Neutrophil (primary cell): ENCODE results near the gene INPP5A.

Source experiments
- H3K27ac ChIP-seq: fragments of 200-600 bp; sonication (generic); 2 replicates; pipeline ENCODE4 v1.5.1; 2016; ENCODE audit warnings: mild to moderate bottlenecking, moderate library complexity
- H3K27me3 ChIP-seq: fragments of 200-600 bp; sonication (generic); 2 replicates; pipeline ENCODE4 v1.6.0; 2016; ENCODE audit warnings: mild to moderate bottlenecking
- H3K36me3 ChIP-seq: fragments of 200-600 bp; sonication (generic); 2 replicates; pipeline ENCODE4 v1.5.1; 2017
- H3K4me1 ChIP-seq, 2 experiments: fragments of 200-600 bp in 1 of 2; sonication (generic) in 1 of 2; 1 replicate in 1 of 2; 2 replicates in 1 of 2; pipeline versions ENCODE4 v1.5.1 to v1.6.1; 2013 to 2016; ENCODE audit warnings: low read depth in 1 of 2, low read length in 1 of 2, mild to moderate bottlenecking in 1 of 2, moderate library complexity in 1 of 2; ENCODE audit not compliant: control insufficient read depth in 1 of 2, insufficient read depth in 1 of 2
- H3K4me3 ChIP-seq, 2 experiments: fragments of 200-600 bp in 1 of 2; sonication (generic) in 1 of 2; 1 replicate in 1 of 2; 2 replicates in 1 of 2; pipeline ENCODE4 v1.5.1; 2013 to 2016; ENCODE audit warnings: low read depth in 1 of 2, low read length in 1 of 2, mild to moderate bottlenecking in 1 of 2, moderate library complexity in 1 of 2
- H3K9me3 ChIP-seq: fragments of 200-600 bp; sonication (generic); 2 replicates; pipeline ENCODE4 v1.5.1; 2016
- TF ChIP-seq, protein P1 (sequence below): fragments of 200-600 bp; sonication (generic); IDR thresholded peaks from 2 replicates; pipeline ENCODE4 v1.5.1; 2016; ENCODE audit warnings: antibody characterized with exemption

Gene INPP5A

GRCh38 chr10:132582771-132583170 is 45.2 kb downstream of the INPP5A start:
- no peak overlapping the region for H3K27ac ChIP-seq

GRCh38 chr10:132583456-132583855 is 45.9 kb downstream of the INPP5A start:
- Histone ChIP-seq H3K36me3 (no peaks in the 10 kb centered on the region), H3K4me1 (peaks cover 54 to 56% of the 10 kb centered on the region in 2 experiments), H3K27ac (no peak overlapping the region), H3K4me3 (no peak overlapping the region), H3K9me3 (no peaks in the 10 kb centered on the region), H3K27me3 (no peaks in the 10 kb centered on the region)
- TF ChIP-seq, protein P1, sequence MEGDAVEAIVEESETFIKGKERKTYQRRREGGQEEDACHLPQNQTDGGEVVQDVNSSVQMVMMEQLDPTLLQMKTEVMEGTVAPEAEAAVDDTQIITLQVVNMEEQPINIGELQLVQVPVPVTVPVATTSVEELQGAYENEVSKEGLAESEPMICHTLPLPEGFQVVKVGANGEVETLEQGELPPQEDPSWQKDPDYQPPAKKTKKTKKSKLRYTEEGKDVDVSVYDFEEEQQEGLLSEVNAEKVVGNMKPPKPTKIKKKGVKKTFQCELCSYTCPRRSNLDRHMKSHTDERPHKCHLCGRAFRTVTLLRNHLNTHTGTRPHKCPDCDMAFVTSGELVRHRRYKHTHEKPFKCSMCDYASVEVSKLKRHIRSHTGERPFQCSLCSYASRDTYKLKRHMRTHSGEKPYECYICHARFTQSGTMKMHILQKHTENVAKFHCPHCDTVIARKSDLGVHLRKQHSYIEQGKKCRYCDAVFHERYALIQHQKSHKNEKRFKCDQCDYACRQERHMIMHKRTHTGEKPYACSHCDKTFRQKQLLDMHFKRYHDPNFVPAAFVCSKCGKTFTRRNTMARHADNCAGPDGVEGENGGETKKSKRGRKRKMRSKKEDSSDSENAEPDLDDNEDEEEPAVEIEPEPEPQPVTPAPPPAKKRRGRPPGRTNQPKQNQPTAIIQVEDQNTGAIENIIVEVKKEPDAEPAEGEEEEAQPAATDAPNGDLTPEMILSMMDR, result no peak

More at GRCh38 chr10:132582771-132583170, 45.2 kb downstream of the INPP5A start:
- no peak overlapping the region for H3K4me3 ChIP-seq
- H3K4me1 ChIP-seq, result peaks cover 52 to 56% of the 10 kb centered on the region in 2 experiments
- TF ChIP-seq, protein P1, result no peak
- no peaks in the 10 kb centered on the region for H3K9me3 ChIP-seq
- H3K36me3 ChIP-seq, result no peaks in the 10 kb centered on the region
- H3K27me3 ChIP-seq, result no peaks in the 10 kb centered on the region

GRCh38 chr10:132584081-132584480 is 46.5 kb downstream of the INPP5A start:
- Histone ChIP-seq H3K9me3 (no peaks in the 10 kb centered on the region), H3K4me3 (no peak overlapping the region), H3K27ac (no peak overlapping the region), H3K27me3 (no peaks in the 10 kb centered on the region), H3K36me3 (no peaks in the 10 kb centered on the region), H3K4me1 (peaks cover 56 to 58% of the 10 kb centered on the region in 2 experiments)
- TF ChIP-seq, protein P1, result no peak

GRCh38 chr10:132585732-132586722 is 48.4 kb downstream of the INPP5A start:
- no peaks in the 10 kb centered on the region for H3K27me3 ChIP-seq
- peak overlapping the region in 1 of 2 experiments; percentile 23 for H3K4me3 ChIP-seq

DNA sequence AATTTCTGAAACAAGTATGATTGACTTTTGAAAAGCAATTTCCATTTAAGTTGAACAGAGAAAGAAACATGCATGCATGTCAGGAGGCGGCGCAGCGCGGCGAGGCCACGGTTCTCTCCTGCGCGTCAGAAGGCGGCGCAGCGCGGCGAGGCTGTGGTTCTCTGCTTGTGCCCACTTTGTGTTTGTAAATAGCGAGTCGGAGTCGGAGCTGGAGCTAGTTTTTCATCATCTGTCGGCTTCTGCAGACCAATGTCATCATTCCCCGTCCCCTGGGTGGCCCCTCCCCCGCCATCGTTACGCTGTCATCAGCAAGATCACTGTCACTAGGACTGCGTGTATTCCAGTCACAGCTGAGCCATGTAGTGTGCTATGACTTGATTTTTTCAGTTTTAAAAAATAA is 49.2 kb downstream of the INPP5A start:
- Histone ChIP-seq H3K4me1 (peaks cover 66 to 71% of the 10 kb centered on the region in 2 experiments), H3K36me3 (no peaks in the 10 kb centered on the region), H3K4me3 (peak overlapping the region in 1 of 2 experiments; percentile 56), H3K9me3 (no peaks in the 10 kb centered on the region), H3K27me3 (no peaks in the 10 kb centered on the region), H3K27ac (peak overlapping the region; percentile 86)
- TF ChIP-seq, protein P1, result no peak

More at GRCh38 chr10:132585732-132586722, 48.4 kb downstream of the INPP5A start:
- H3K4me1 ChIP-seq, result peaks cover 60 to 64% of the 10 kb centered on the region in 2 experiments
- H3K36me3 ChIP-seq, result no peaks in the 10 kb centered on the region
- H3K9me3 ChIP-seq, result no peaks in the 10 kb centered on the region
- H3K27ac ChIP-seq, result peak overlapping the region; percentile 1
- TF ChIP-seq, protein P1, result no peak
